ENCODE results near the gene PLEKHA7. TPM values are rescaled to one million over a fixed set of nuclear protein-coding genes. Genes with fewer than 3 reads are reported as not detected.
A peak's percentile ranks its signal among the peaks of the same experiment; 100 is the strongest.

Gene PLEKHA7
- total RNA-seq, 6 donors from 2014 or later = 27.5 to 87.0 (median 48.6) TPM

- H3K36me3 ChIP-seq = peaks cover 0 to 11% (median 2%) of the 10 kb centered on the region in 4 donors
- no peaks in the 10 kb centered on the region for H3K27me3 ChIP-seq
- H3K4me1 ChIP-seq = peaks cover 21 to 34% (median 22%) of the 10 kb centered on the region in 4 donors
- peak overlapping the region in 3 of 4 donors; percentile 1 to 63 (median 33) for H3K27ac ChIP-seq
- no peak overlapping the region for H3K4me3 ChIP-seq
- ATAC-seq (ENCODE audit: low FRiP score in 2 of 2) (no peak), DNase-seq (no peak)
- H3K9me3 ChIP-seq = no peaks in the 10 kb centered on the region
- TF ChIP-seq EP300 (IDR thresholded peaks at IDR 0.05) (no peak), CTCF (IDR thresholded peaks at IDR 0.05) (no peak), POLR2A (IDR thresholded peaks at IDR 0.05) (no peak), POLR2AphosphoS5 (IDR thresholded peaks at IDR 0.05) (no peak)
These were observed 221.8 kb downstream of the PLEKHA7 start for GRCh38 chr11:16792426-16792825.

- peaks cover 0 to 11% (median 2%) of the 10 kb centered on the region in 4 donors for H3K36me3 ChIP-seq
- no peaks in the 10 kb centered on the region for H3K27me3 ChIP-seq
- H3K4me3 ChIP-seq = no peak overlapping the region
- DNase-seq (peak in 1 of 2 donors; percentile 59), ATAC-seq (ENCODE audit: low FRiP score in 2 of 2) (peak; percentile 65 to 88)
- peak overlapping the region; percentile 59 to 74 (median 70) for H3K27ac ChIP-seq
- WGBS, 2 donors = 59 to 60% methylated on average over 11 to 13 of the region's 13 CpGs
- peak; percentile 64 to 88 for TF ChIP-seq POLR2AphosphoS5 (IDR thresholded peaks at IDR 0.05)
- no peak for TF ChIP-seq CTCF (IDR thresholded peaks at IDR 0.05)
- TF ChIP-seq EP300 (IDR thresholded peaks at IDR 0.05) = peak in 1 of 4 donors; percentile 56
- TF ChIP-seq POLR2A (IDR thresholded peaks at IDR 0.05) = peak in 1 of 4 donors; percentile 56
- no peaks in the 10 kb centered on the region for H3K9me3 ChIP-seq
- peaks cover 21 to 34% (median 22%) of the 10 kb centered on the region in 4 donors for H3K4me1 ChIP-seq
These were observed 222.8 kb downstream of the PLEKHA7 start for GRCh38 chr11:16791191-16791961.

- no peaks in the 10 kb centered on the region for H3K9me3 ChIP-seq
- WGBS, 2 donors = 79 to 90% methylated on average over 7 to 15 of the region's 16 CpGs
- peak overlapping the region; percentile 59 to 74 (median 70) for H3K27ac ChIP-seq
- peak in 1 of 2 donors; percentile 63 for DNase-seq
- ATAC-seq (ENCODE audit: low FRiP score in 2 of 2) = peak in 1 of 2 donors; percentile 2
- peaks cover 0 to 11% (median 2%) of the 10 kb centered on the region in 4 donors for H3K36me3 ChIP-seq
- H3K27me3 ChIP-seq = no peaks in the 10 kb centered on the region
- H3K4me3 ChIP-seq = no peak overlapping the region
- TF ChIP-seq POLR2A (IDR thresholded peaks at IDR 0.05) = no peak
- TF ChIP-seq POLR2AphosphoS5 (IDR thresholded peaks at IDR 0.05) = no peak
- TF ChIP-seq EP300 (IDR thresholded peaks at IDR 0.05) = no peak
- TF ChIP-seq CTCF (IDR thresholded peaks at IDR 0.05) = no peak
- peaks cover 22 to 40% (median 27%) of the 10 kb centered on the region in 4 donors for H3K4me1 ChIP-seq
These were observed 223.6 kb downstream of the PLEKHA7 start for GRCh38 chr11:16790486-16791190.

- Histone ChIP-seq H3K4me1 (peaks cover 22 to 44% (median 30%) of the 10 kb centered on the region in 4 donors), H3K9me3 (no peaks in the 10 kb centered on the region), H3K4me3 (no peak overlapping the region), H3K27ac (peak overlapping the region in 3 of 4 donors; percentile 68 to 74 (median 71)), H3K36me3 (peaks cover 0 to 11% (median 2%) of the 10 kb centered on the region in 4 donors), H3K27me3 (no peaks in the 10 kb centered on the region)
- TF ChIP-seq POLR2A (IDR thresholded peaks at IDR 0.05) = no peak
- TF ChIP-seq EP300 (IDR thresholded peaks at IDR 0.05) = no peak
- TF ChIP-seq POLR2AphosphoS5 (IDR thresholded peaks at IDR 0.05) = no peak
- no peak for TF ChIP-seq CTCF (IDR thresholded peaks at IDR 0.05)
- ATAC-seq (ENCODE audit: low FRiP score in 2 of 2) = no peak
- 92 to 94% methylated on average over 10 of the region's 10 CpGs for WGBS, 2 donors
- DNase-seq = no peak
These were observed 224.4 kb downstream of the PLEKHA7 start for GRCh38 chr11:16789560-16790485.

All from upper lobe of left lung (tissue), 6 donors.